Measurements from ENCODE around the gene SORBS1. TPM values are rescaled to one million over a fixed set of nuclear protein-coding genes. Genes with fewer than 3 reads are reported as not detected.

SORBS1 gene
- total and polyA plus RNA-seq, 9 of the 15 experiments (the other 6 are each of a cell fraction or from before 2014, with no cell fraction given): 2.0 to 13.3 (median 6.5) TPM

DNA sequence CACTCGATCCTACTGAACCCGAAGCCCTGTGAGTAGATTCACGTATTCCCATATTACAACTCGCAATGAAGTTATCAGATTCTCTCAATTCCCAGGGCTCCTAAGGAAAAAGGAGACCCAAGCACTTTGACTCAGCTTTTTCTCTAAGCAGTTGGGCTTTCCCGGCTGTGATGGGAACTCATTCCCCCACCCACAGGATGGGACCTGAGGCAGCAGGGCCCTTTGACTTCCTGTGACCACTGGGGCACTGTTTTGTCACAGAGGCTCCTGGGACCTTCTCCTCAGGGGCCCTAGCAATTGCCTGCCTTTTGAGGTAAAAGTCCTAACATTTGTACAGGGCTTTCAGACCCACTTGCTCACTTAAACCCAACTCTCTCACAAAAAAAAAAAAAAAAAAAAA is 147.6 kb downstream of the SORBS1 start (continued):
- TF ChIP-seq SRF (CRISPR knock-in tag; IDR thresholded peaks at IDR 0.05): no peak
- TF ChIP-seq THRAP3 (IDR thresholded peaks at IDR 0.05; ENCODE audit: borderline replicate concordance): no peak

DNA sequence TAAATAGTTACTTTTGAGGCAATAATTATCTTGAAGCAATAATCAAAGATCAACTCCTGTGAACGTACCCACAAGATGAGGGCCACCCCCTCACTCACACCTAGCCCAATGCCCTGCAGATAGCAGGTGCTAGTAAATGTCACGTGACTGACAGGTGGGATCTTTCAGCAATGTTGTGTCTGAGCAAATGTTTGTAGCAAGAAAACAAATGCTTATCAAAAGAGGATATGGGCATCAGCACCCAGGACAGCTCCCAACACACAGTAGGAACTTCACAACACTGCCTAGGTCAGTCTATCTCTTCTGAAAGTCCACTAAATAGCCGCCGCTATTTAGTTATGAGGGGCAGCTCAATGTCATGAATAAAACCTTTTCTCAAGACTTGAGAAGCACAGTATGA is 149.5 kb downstream of the SORBS1 start:
- Histone ChIP-seq H3K4me3 (no peak overlapping the region), H3K9me3 (replicated peaks; ENCODE audit: control insufficient read depth, insufficient read depth, low read depth, low read length) (no peaks in the 10 kb centered on the region), H2AFZ (ENCODE audit: low read depth, low read length) (no peak overlapping the region), H3K4me1 (replicated peaks in 1 of 2; ENCODE audit: control insufficient read depth in 2 of 2, insufficient read depth in 2 of 2, low read length in 2 of 2) (peaks cover 4% of the 10 kb centered on the region in 2 experiments; a peak in 4 of 5 replicates), H4K20me1 (replicated peaks; ENCODE audit: control insufficient read depth, insufficient read depth, low read length) (no peaks in the 10 kb centered on the region), H3K27me3 (ENCODE audit: control insufficient read depth in 2 of 2, insufficient read depth in 2 of 2, low read length in 2 of 2) (no peaks in the 10 kb centered on the region), H3K9me1 (ENCODE audit: control insufficient read depth, insufficient read depth, low read length) (no peaks in the 10 kb centered on the region), H3K9ac (ENCODE audit: insufficient read depth in 1 of 2, low read depth in 2 of 2, low read length in 2 of 2) (no peak overlapping the region), H3K4me2 (ENCODE audit: insufficient read depth, low read length) (no peak overlapping the region), H3K27ac (ENCODE audit: extremely low read depth, low read depth, low read length) (no peak overlapping the region), H3K79me2 (ENCODE audit: control insufficient read depth, insufficient read depth, low read length) (no peaks in the 10 kb centered on the region), H3K36me3 (ENCODE audit: control insufficient read depth, insufficient read depth, low read length) (no peaks in the 10 kb centered on the region)
- DNase-seq (ENCODE audit: extremely low read depth in 1 of 4, low spot score in 3 of 4) (no peak), FAIRE-seq (no peak), ATAC-seq (no peak)
- CTCF ChIA-PET (ENCODE audit: low intra/inter-chr PET ratio): no interaction called here
- no TSS peak for BruUV-seq (replicated peaks)
- in situ Hi-C loops (cut with MboI): no loop called here
- POLR2A ChIA-PET: interaction anchor here (0.5 kb wide), 1 partner anchor 35 kb away, joined by 4 read pairs; no protein-coding TSS in a partner anchor
- intact Hi-C loops (cut with micrococcal nuclease): no loop called here
- 53% methylated on average over 4 of the region's 4 CpGs for WGBS (ENCODE audit: insufficient coverage, low coverage, missing lambda C conversion rate)
- TF ChIP-seq, protein P1, sequence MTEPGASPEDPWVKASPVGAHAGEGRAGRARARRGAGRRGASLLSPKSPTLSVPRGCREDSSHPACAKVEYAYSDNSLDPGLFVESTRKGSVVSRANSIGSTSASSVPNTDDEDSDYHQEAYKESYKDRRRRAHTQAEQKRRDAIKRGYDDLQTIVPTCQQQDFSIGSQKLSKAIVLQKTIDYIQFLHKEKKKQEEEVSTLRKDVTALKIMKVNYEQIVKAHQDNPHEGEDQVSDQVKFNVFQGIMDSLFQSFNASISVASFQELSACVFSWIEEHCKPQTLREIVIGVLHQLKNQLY (CRISPR knock-in tag; conservative IDR thresholded peaks at IDR 0.05): no peak
- TF ChIP-seq, protein P2, sequence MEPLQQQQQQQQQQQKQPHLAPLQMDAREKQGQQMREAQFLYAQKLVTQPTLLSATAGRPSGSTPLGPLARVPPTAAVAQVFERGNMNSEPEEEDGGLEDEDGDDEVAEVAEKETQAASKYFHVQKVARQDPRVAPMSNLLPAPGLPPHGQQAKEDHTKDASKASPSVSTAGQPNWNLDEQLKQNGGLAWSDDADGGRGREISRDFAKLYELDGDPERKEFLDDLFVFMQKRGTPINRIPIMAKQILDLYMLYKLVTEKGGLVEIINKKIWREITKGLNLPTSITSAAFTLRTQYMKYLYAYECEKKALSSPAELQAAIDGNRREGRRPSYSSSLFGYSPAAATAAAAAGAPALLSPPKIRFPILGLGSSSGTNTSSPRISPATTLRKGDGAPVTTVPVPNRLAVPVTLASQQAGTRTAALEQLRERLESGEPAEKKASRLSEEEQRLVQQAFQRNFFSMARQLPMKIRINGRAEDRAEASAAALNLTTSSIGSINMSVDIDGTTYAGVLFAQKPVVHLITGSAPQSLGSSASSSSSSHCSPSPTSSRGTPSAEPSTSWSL (CRISPR knock-in tag; IDR thresholded peaks at IDR 0.05; ENCODE audit: borderline replicate concordance): no peak
- TF ChIP-seq XRCC4 (IDR thresholded peaks at IDR 0.05; ENCODE audit: extremely low read depth, insufficient read depth, insufficient read length): no peak
- TF ChIP-seq EZH2 (IDR thresholded peaks at IDR 0.05; ENCODE audit: borderline replicate concordance, low read depth, low read length): no peak
- TF ChIP-seq ZC3H8 (IDR thresholded peaks at IDR 0.05): no peak
- TF ChIP-seq ERF (CRISPR knock-in tag; IDR thresholded peaks at IDR 0.05): no peak
- TF ChIP-seq EHMT2 (IDR thresholded peaks at IDR 0.05): peak; percentile 52; the same call in 1 of the 2 replicates
- TF ChIP-seq, protein P3, sequence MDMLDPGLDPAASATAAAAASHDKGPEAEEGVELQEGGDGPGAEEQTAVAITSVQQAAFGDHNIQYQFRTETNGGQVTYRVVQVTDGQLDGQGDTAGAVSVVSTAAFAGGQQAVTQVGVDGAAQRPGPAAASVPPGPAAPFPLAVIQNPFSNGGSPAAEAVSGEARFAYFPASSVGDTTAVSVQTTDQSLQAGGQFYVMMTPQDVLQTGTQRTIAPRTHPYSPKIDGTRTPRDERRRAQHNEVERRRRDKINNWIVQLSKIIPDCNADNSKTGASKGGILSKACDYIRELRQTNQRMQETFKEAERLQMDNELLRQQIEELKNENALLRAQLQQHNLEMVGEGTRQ (CRISPR knock-in tag; IDR thresholded peaks at IDR 0.05): peak; percentile 26; the same call in 1 of the 2 replicates
- TF ChIP-seq ZNF780A (CRISPR knock-in tag; IDR thresholded peaks at IDR 0.05): no peak
- no peak for TF ChIP-seq ZNF668 (CRISPR knock-in tag; IDR thresholded peaks at IDR 0.05)
- no peak for TF ChIP-seq DDX20 (tag; IDR thresholded peaks at IDR 0.05; ENCODE audit: low read depth)
- no peak for TF ChIP-seq ETV6 (IDR thresholded peaks at IDR 0.05; ENCODE audit: borderline replicate concordance in 1 of 2, low read depth in 2 of 2, low read length in 1 of 2)
- no peak for TF ChIP-seq ETV6 (CRISPR knock-in tag; IDR thresholded peaks at IDR 0.05; ENCODE audit: borderline replicate concordance)
- TF ChIP-seq ZKSCAN8 (CRISPR knock-in tag; IDR thresholded peaks at IDR 0.05): no peak
- TF ChIP-seq PURB (CRISPR knock-in tag; IDR thresholded peaks at IDR 0.05; ENCODE audit: low read depth): no peak
- no peak for TF ChIP-seq STAT5B (CRISPR knock-in tag; IDR thresholded peaks at IDR 0.05)
- peak; percentile 59; the same call in 1 of the 2 replicates for TF ChIP-seq MIER1 (IDR thresholded peaks at IDR 0.05; ENCODE audit: low read depth)
- TF ChIP-seq HNRNPLL (IDR thresholded peaks at IDR 0.05; ENCODE audit: low read depth, low read length, poor library complexity, severe bottlenecking): no peak
- TF ChIP-seq ZKSCAN1 (IDR thresholded peaks at IDR 0.05; ENCODE audit: low read depth, low read length): peak; percentile 97
